ENCODE results near the gene LPCAT1. TPM values are rescaled to one million over a fixed set of nuclear protein-coding genes. Genes with fewer than 3 reads are reported as not detected.

Gene LPCAT1
- total and polyA plus RNA-seq, 2 of the 13 experiments (the other 11 are each of a cell fraction or from before 2014, with no cell fraction given): 29.8 to 90.6 TPM

DNA sequence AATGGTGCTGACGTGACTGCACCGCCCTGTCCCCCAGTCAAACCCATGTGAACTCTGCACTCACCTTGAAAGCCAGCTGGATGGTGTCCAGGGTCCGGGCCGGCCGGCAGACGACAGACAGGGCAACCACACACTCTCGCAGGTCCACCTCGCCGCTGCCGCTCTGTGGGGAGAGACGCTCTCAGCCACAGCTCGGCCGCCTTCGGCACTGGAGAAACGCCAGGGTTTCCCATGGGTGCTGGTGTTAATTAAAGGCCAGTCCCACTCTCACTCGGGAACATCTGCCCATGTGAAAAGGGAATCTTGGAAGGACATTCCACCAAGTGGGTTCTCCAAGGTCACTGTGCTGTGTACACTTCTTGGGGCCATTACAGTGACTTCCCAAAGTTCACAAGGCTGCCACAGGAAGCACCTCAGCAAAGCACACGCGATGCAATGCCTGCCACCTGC, 53.0 kb downstream of the LPCAT1 start (continued):
- TF ChIP-seq XBP1 (CRISPR knock-in tag; IDR thresholded peaks at IDR 0.05) (no peak), RAD51 (IDR thresholded peaks at IDR 0.05; ENCODE audit: borderline replicate concordance) (no peak), ZNF569 (CRISPR knock-in tag; IDR thresholded peaks at IDR 0.05; ENCODE audit: borderline replicate concordance) (no peak), ZFYVE20 (CRISPR knock-in tag; IDR thresholded peaks at IDR 0.05; ENCODE audit: borderline replicate concordance, low read depth) (no peak), ZNF12 (CRISPR knock-in tag; IDR thresholded peaks at IDR 0.05) (no peak), ZFP62 (CRISPR knock-in tag; IDR thresholded peaks at IDR 0.05) (no peak), AGO2 (optimal IDR thresholded peaks at IDR 0.05; ENCODE audit: low read depth, low read length) (peak; percentile 43), SMC3 (IDR thresholded peaks at IDR 0.05; ENCODE audit: low read length) (no peak), PHF21A (CRISPR knock-in tag; IDR thresholded peaks at IDR 0.05) (no peak; the same call in 1 of the 2 replicates), CAMTA2 (CRISPR knock-in tag; IDR thresholded peaks at IDR 0.05; ENCODE audit: borderline replicate concordance) (no peak), ATF7 (IDR thresholded peaks at IDR 0.05) (no peak), ATF7 (CRISPR knock-in tag; IDR thresholded peaks at IDR 0.05) (no peak), ZSCAN21 (CRISPR knock-in tag; IDR thresholded peaks at IDR 0.05; ENCODE audit: borderline replicate concordance) (no peak), TEAD3 (CRISPR knock-in tag; optimal IDR thresholded peaks at IDR 0.05; ENCODE audit: borderline replicate concordance) (no peak), FOSL1 (CRISPR knock-in tag; IDR thresholded peaks at IDR 0.05; ENCODE audit: borderline replicate concordance) (no peak), NFYC (CRISPR knock-in tag; IDR thresholded peaks at IDR 0.05) (no peak), GABPB1 (CRISPR knock-in tag; IDR thresholded peaks at IDR 0.05) (0 out of 2 replicates have a peak, but pooled peaks have one; percentile 25), TBX2 (CRISPR knock-in tag; IDR thresholded peaks at IDR 0.05; ENCODE audit: borderline replicate concordance) (peak; percentile 32; the same call in 1 of the 2 replicates), NR1H2 (CRISPR knock-in tag; IDR thresholded peaks at IDR 0.05; ENCODE audit: borderline replicate concordance, low read depth) (no peak), ZNF430 (CRISPR knock-in tag; IDR thresholded peaks at IDR 0.05) (no peak), ZNF138 (CRISPR knock-in tag; IDR thresholded peaks at IDR 0.05; ENCODE audit: low read depth) (no peak), ZNF629 (CRISPR knock-in tag; conservative IDR thresholded peaks at IDR 0.05) (0 out of 2 replicates have a peak, but pooled peaks have one; percentile 5)
- TF ChIP-seq, protein P1, sequence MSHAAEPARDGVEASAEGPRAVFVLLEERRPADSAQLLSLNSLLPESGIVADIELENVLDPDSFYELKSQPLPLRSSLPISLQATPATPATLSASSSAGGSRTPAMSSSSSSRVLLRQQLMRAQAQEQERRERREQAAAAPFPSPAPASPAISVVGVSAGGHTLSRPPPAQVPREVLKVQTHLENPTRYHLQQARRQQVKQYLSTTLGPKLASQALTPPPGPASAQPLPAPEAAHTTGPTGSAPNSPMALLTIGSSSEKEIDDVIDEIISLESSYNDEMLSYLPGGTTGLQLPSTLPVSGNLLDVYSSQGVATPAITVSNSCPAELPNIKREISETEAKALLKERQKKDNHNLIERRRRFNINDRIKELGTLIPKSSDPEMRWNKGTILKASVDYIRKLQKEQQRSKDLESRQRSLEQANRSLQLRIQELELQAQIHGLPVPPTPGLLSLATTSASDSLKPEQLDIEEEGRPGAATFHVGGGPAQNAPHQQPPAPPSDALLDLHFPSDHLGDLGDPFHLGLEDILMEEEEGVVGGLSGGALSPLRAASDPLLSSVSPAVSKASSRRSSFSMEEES (CRISPR knock-in tag; IDR thresholded peaks at IDR 0.05): no peak
- TF ChIP-seq, protein P2, sequence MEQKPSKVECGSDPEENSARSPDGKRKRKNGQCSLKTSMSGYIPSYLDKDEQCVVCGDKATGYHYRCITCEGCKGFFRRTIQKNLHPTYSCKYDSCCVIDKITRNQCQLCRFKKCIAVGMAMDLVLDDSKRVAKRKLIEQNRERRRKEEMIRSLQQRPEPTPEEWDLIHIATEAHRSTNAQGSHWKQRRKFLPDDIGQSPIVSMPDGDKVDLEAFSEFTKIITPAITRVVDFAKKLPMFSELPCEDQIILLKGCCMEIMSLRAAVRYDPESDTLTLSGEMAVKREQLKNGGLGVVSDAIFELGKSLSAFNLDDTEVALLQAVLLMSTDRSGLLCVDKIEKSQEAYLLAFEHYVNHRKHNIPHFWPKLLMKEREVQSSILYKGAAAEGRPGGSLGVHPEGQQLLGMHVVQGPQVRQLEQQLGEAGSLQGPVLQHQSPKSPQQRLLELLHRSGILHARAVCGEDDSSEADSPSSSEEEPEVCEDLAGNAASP (CRISPR knock-in tag; IDR thresholded peaks at IDR 0.05; ENCODE audit: borderline replicate concordance): peak; percentile 38; the same call in 1 of the 2 replicates
- TF ChIP-seq, protein P3, sequence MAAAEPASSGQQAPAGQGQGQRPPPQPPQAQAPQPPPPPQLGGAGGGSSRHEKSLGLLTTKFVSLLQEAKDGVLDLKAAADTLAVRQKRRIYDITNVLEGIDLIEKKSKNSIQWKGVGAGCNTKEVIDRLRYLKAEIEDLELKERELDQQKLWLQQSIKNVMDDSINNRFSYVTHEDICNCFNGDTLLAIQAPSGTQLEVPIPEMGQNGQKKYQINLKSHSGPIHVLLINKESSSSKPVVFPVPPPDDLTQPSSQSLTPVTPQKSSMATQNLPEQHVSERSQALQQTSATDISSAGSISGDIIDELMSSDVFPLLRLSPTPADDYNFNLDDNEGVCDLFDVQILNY (CRISPR knock-in tag; conservative IDR thresholded peaks at IDR 0.05): no peak
- TF ChIP-seq, protein P4, sequence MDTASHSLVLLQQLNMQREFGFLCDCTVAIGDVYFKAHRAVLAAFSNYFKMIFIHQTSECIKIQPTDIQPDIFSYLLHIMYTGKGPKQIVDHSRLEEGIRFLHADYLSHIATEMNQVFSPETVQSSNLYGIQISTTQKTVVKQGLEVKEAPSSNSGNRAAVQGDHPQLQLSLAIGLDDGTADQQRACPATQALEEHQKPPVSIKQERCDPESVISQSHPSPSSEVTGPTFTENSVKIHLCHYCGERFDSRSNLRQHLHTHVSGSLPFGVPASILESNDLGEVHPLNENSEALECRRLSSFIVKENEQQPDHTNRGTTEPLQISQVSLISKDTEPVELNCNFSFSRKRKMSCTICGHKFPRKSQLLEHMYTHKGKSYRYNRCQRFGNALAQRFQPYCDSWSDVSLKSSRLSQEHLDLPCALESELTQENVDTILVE (CRISPR knock-in tag; IDR thresholded peaks at IDR 0.05): no peak

Measured in HepG2 (cell line).